NOMO-1 treated with DMSO at 0.1 percent for 48 hours (cell line): Measurements from ENCODE around the gene RPS19BP1.
"Not testable (repeated sequence)": the region's sequence is repeated elsewhere in the genome, so short reads cannot be mapped to it uniquely, and the experiment has no call there.

ENCODE experiments used
- DNase-seq: peaks from one replicate; lab custom pipeline; 2025; ENCODE audit not compliant: unreplicated experiment; lab: John Stamatoyannopoulos, UW

Gene RPS19BP1

DNA sequence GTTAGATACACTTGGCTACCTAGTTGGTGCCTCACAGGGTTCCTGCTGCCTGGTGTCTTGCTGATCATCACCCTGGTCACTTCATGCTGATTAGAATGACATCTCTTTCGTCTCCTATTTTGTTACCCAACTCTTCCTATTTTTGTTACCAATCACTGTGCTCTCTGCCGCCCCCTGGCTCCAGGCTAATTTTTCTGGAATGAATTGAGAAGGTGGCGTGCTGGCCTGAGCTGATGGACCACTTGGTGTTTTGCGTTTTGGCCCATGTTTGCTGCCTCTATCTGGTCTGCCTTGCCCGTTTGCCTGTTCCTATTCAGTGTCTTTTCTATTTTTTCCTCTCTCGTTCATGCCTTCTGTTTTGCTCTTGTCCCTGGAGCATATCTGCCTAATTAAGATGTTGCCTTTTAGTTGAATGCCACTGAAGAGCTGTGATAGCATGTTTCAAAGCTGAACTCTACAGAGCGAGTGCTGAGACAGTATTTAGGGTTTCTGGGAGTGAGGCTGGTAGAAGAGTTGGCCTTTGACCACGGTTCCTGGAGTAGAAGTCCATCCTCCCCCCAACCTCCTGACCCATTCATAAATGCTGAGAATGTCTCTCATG is 18.1 kb downstream of the RPS19BP1 start:
- peak; percentile 53 for DNase-seq

- DNase-seq: no peak
These were observed 18.8 kb downstream of the RPS19BP1 start for GRCh38 chr22:39513791-39514190.

DNA sequence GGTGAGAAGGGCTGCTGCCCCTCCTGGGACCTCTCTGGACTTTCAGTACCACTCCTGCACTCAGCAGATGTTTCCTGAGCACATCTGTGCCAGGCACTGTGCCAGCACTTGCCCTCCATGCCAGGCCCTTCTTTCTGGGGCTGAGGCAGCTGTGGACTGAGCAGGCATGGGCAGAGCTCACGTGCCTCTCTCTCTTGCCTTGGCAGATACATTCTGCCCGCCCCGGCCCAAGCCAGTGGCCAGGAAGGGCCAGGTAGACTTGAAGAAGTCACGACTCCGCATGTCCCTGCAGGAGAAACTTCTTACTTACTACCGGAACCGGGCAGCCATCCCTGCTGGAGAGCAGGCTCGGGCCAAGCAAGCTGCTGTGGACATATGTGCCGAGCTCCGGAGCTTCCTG is 20.5 kb downstream of the RPS19BP1 start:
- no peak for DNase-seq

DNA sequence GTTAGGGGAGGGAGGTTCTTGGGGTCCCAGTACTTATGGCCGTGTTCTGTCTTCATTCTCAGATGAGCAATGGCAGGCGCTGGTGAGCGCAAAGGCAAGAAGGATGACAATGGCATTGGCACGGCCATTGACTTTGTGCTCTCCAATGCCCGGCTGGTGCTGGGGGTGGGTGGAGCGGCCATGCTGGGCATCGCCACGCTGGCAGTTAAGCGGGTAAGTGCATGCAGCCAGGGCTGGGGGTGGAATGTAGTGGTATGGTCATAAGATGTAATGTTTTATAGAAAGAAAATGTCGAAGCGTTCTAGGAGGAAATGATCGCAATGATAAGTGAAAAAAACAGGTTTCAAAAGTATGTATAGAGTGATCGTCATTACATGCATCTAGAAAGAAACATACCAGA is 21.3 kb downstream of the RPS19BP1 start:
- DNase-seq: no peak

- no peak for DNase-seq
These were observed 21.9 kb downstream of the RPS19BP1 start for GRCh38 chr22:39510529-39511149.

DNA sequence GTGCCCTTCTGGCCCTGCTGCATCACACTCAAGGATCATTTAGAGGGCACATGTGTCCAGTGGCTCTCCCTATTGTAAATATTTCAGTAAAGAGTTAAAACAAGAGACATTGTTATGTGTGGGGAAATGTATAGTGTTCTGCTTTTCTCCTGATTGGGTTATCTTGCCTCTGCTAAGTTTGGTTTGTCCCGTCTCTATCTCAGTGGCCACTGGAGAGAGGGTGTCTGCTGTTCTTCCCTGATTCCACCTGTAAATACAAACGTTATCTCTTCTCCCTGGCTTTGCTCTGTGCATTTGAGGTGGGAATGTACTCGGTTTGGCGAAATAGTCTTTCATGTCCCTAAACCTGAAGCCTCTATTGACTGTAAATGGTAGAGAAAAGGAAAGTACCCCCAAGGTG is 24.2 kb downstream of the RPS19BP1 start:
- DNase-seq: no peak

- DNase-seq: not testable (repeated sequence)
These were observed 25.5 kb downstream of the RPS19BP1 start for GRCh38 chr22:39507021-39507420.

DNA sequence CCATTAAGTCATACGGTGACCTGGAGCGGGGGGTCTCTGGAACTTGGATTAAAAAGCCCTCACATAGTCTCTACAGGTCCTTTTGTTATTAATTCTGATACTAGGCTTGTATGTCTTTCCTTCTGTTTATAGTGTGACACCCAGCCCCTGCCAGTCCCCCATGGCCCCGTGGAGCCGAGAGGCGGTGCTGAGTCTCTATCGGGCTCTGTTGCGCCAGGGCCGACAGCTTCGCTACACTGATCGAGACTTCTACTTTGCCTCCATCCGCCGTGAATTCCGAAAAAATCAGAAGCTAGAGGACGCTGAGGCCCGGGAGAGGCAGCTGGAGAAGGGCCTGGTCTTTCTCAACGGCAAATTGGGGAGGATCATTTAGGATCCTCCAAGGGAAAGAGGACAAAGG is 28.5 kb downstream of the RPS19BP1 start:
- no peak for DNase-seq

- DNase-seq: no peak
These were observed 28.9 kb downstream of the RPS19BP1 start for GRCh38 chr22:39503630-39504029.

- DNase-seq: peak; percentile 54
These were observed 29.6 kb downstream of the RPS19BP1 start for GRCh38 chr22:39502789-39503409.

DNA sequence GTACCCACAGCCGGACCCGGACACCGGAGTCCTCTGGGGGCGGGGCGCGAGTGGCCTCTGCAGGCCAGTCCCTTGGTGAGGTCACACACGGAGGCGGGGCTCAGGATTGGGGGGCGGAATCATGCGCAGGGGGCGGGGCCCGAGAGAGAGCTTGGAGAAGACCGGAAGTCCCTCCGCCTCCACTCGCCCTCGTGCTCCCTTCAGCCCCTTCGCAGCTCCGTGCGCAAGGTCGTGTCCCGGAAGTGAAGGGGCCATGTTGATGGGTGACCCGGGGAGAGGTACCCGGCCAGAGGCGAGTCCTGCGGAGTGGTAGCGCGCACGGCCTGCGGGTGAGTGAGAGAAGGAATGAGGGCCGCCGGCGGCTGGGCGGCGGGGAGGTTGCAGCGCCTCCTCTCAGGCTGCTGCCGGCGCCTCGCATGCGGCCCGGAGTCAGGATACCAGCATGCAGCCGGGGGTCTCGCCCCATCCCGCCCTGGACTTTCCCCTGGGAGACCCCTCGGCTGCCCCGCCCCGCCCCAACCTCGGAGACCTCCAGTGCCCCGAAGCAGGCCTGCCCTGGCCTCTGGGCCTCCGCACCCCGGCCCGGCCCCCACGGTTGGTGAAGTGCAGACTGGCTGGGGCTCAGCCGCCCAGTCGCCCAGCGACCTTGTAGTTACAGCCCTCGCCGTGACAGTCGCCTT is 30.3 kb downstream of the RPS19BP1 start, which contains the start of gene MIEF1:
TSS of gene MIEF1 (plus strand) at position 182 of the 680 bp plus-strand sequence. CDS start 9,005 bp downstream, outside the sequence.
- DNase-seq: peak; percentile 92

DNA sequence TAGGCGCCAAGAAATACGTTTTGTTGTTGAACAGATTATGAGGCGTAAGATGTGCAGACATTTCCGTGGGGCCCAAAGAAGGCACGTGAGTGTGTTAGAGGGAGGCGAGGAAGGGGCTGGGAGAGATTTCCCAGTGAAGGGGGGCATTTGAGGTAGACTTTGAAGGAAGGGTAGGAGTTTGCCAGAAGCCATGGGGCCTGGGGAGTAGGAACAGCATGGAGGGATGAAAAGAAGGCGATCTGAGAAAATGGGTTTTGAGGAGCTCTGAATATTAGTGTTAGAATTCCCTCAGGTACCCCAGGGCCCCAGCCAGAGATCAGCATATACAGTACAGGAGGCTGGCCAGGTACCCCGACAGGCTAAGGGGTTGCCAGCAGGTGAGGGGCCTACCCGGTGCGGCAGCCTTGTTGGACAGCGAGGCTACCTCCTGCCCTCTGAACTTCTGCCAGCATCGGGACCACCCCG is 30.9 kb downstream of the RPS19BP1 start:
- no peak for DNase-seq

GRCh38 chr22:39500101-39500500 is 32.4 kb downstream of the RPS19BP1 start:
- DNase-seq: no peak

- no peak for DNase-seq
These were observed 33.7 kb downstream of the RPS19BP1 start for GRCh38 chr22:39498802-39499201.

- DNase-seq: no peak
These were observed 34.2 kb downstream of the RPS19BP1 start for GRCh38 chr22:39498368-39498767.

GRCh38 chr22:39497429-39497828 is 35.1 kb downstream of the RPS19BP1 start:
- DNase-seq: no peak

DNA sequence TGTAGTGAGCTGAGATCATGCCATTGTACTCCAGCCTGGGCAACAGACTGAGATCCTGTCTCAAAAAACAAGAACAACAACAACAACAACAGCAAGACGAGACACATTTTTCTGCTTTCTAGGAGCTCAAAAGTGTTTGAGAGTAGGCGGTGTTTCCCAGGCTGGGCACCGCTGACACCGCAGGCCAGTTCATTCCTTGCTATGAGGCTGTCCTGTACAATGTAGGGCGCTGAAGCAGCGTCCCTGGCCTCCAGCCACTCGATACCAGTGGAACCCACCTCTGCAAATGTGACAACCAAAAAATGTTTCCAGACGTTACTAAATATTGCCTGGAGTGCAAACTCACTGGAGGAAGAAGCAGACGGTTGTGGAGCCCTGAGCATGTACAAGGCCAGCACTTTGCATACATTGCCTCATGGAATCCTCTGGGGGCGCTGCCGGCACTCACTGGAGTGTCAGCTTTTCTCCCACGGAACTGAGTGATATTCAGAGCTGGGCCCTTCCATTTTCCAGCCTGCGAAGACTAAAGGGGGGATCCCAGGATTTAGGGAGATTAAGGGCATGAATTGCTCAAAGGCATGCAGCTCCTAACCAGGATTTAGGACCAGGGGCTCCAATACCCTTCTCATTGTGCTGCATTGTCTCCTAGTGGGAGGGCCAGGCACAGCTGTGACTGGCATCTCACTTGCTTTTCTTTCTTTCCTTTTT is 36.3 kb downstream of the RPS19BP1 start:
- DNase-seq: peak; percentile 69

DNA sequence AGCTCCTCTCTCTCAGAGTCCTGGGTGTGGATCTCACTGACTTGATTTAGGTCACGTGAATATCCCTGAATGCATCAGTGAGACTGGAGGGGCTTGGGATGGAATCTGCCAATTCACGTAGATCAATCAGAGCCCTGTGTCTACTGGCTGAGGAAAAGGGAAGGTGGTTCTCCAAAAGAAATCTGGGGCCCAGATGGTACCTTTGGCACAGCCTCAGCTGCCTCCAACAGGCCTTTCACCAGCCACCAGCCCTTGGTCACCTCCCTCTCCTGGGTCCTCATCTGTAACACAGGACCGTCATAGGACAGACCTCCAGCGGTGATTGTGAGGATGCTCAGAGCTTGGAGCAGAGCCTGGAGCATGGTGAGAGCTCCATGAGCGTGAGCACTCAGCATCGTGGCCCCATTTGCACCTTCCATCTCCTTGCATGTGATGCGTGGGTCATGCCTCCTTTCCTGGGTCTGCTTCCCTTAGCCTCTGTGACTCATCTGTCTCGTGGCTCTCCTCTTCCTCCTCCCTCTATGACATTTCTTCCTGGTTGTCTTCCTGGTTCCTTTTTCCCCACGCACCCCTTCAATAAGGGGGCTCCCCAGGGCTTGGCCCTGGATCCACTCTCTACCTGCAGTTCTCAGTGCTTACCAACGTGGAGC is 38.0 kb downstream of the RPS19BP1 start:
- DNase-seq: no peak

DNA sequence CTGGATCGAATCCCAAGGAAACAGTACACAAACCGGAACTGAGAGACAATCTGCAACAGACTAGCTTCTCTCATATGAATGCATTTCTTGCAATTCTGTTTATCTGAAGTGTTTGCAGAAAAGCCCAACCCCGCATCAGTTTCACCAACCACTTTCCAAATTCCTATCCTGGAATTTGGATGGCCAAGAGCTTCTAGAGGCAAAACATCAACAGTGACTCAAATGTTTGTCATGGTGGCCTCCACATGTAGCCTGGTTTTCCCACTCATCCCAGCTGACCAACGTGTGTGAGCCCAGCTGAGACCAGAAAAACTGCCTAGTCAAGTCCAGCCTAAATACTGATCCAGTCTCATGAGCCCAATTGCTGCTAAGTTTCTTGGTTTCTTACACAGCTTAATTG is 38.8 kb downstream of the RPS19BP1 start:
- DNase-seq: no peak

DNA sequence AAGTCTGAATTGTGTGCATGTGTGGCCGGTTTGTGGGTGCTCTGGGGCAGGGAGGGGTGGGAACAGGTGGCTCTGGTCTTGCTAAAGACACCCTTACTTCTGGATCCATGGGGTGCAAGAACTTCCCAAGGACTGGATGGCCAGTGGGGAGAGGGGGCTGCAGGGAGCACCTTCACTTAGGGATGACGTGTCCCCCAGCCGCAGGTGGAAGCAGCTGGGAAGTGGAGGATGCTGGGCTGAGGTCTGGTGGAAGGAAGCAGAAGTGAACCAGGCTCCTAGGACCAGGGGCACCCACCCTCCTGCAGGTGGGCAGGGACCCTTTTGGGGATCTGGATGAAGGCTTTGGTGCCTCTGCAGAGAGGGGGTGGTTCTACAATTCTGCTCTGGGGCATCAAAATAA is 40.4 kb downstream of the RPS19BP1 start:
- no peak for DNase-seq

- no peak for DNase-seq
These were observed 40.9 kb downstream of the RPS19BP1 start for GRCh38 chr22:39491696-39492095.
